G401 (cell line): ENCODE measurements around the gene WFDC1. TPM values are rescaled to one million over a fixed set of nuclear protein-coding genes. Genes with fewer than 3 reads are reported as not detected.
"Not testable (repeated sequence)": the region's sequence is repeated elsewhere in the genome, so short reads cannot be mapped to it uniquely, and the experiment has no call there.

Source experiments
- DNase-seq: peaks from one replicate; pipeline ENCODE4 v3.0.0-alpha.2; 2015; ENCODE audit warnings: low spot score
- in situ Hi-C: cut with HindIII; loops from 2 replicates; pipeline ENCODE4 v1.10.0; 2016; ENCODE audit warnings: low sequenced_read_pairs, mixed read lengths
- total RNA-seq: library from RNA; depleted of rRNA; stranded (reverse); fragments of >200 nt; shearing (Covaris generic); gene quantifications from 2 replicates; pipeline ENCODE4 v1.2.3, GENCODE V29; 2014

The WFDC1 gene
- total RNA-seq, 1 experiment from 2014 or later: not detected

DNA sequence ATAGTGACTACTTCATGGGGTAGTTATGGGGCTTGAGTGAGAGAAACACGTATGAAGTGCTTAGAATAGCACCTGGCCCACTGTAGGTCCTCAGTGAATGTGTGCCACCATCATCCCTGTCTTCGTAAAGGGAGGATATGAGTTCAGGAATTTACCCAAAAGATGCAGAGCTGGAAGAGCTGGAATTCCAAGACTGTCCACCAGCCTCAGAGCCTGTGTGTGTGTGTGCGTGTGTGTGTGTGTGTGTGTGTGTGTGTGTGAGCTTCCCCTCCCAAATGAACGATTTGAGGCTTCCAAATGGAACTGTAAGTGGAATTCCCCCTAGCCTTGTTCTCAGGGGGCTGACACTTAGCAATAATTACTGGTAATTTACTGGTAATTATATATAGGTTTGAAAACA is 27.3 kb downstream of the WFDC1 start:
- DNase-seq: no peak
- in situ Hi-C loops: no loop called here

DNA sequence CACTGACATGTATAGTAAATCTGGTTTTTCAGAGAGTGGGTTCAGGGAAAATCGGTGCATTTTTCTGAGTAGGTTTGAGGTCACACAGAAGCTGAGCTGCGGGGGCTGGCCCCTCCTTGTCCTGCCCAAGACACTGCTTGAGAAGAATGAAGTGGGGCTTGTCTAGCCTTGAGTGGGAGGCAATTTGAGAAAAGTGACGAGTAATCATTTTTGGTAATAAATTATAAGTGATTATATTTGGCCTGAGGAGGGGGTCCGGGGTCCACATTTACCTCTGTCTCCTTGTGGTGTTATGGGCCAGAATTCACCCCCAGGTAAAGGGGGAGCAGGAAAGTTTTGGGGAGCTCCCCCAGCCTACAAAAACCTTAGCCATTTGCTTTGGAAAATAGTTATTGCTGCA is 28.1 kb downstream of the WFDC1 start:
- no peak for DNase-seq
- in situ Hi-C loops: no loop called here

DNA sequence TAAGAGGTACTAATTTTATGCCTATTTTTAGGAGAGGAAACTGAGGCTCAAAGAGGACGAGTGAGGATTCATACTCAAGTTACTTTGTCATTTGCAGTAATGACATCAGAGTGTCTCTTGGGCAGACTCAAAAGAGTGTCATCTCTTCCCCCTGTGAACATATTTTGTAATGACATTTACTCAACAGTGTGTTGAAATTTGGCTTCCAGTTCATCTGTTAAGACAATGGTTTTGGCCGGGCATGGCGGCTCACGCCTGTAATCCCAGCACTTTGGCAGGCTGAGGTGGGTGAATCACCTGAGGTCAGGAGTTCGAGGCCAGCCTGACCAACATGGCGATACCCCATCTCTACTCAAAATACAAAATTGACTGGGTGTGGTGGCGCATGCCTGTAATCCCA is 28.9 kb downstream of the WFDC1 start:
- no peak for DNase-seq
- in situ Hi-C loops: no loop called here

DNA sequence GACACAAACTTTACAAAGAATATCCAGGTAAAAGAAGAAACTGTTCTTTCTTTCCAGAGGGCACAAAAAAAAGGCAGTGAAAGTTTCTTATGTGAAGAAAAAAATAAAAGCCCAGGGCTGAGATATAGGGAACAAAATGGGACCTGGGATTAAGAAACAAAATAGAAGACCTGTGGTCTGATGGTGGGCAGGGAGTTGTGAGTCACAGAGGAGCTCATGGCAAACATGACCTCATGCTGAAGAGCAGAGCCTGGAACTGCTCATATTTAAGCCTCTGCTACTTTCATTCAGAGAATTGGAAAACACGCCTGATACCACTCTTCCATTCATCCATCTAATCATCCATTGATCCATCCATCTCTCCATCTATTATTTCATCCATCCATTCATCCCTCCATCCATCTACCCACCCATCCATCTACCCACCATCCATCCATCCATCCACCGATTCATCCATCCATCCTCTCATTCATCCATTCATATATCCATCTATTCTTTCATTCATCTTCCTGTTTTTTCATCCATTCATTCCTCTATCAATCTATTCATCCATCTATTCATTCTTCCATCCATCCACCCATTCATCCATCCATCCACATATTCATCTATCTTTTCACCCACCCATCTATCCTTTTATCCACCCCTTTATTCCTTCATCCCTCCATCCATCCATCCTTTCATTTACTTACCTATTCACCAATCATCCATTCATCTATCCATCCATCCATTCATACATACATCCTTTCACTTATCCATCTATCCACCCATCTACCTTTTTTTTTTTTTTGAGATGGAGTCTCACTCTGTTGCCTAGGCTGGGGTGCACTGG is 30.0 kb downstream of the WFDC1 start:
- in situ Hi-C loops: no loop called here

DNA sequence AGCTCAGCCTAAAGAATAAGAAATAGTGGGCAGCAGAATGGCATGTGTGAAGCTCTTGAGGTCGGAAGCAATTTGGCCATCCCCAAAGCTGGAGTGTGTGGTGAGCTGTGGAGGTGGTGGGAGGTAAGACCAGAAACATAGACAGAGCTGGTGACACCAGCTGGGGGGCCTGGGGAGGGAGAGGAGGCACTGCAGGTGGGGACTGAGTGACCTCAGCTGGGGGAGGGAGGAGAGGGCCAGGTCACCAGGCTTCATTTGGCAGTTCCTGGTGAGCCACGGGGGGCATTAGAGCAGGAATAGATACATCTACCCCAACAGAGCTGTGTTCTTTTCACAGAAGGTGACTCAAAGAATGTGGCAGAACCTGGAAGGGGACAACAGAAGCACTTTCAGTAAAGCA is 31.9 kb downstream of the WFDC1 start:
- no peak for DNase-seq
- in situ Hi-C loops: no loop called here

More for the DNA sequence above, 30.0 kb downstream of the WFDC1 start:
- no peak for DNase-seq

DNA sequence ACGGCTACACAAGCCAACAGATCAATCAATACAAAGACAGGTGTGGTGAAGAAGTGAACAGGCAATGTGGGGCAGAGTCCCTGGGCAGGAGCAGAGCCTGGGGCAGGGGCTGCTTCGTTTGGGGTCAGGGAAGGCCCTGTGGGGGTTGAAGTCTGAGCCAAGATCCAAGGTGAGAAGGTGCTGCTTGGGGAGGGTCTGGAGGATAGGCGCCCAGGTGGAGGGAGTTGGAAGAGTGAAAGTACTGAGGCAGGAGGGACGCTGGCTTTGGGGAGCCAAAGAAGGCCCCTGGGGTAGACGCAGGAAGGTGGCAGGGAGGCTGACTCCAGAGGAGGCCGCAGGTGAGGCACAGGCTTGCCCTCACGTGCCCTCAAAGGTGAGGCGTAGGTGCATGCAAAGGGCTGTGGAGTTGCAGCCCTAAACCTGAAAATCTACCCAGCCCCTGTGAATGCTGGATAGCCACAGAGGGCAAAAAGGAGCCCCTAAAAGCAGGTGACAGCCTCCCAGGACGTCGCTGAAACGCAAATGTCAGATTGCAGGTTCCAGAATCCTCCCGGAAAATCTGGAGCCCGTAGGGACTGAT is 33.3 kb downstream of the WFDC1 start:
- no peak for DNase-seq
- in situ Hi-C loops: no loop called here

DNA sequence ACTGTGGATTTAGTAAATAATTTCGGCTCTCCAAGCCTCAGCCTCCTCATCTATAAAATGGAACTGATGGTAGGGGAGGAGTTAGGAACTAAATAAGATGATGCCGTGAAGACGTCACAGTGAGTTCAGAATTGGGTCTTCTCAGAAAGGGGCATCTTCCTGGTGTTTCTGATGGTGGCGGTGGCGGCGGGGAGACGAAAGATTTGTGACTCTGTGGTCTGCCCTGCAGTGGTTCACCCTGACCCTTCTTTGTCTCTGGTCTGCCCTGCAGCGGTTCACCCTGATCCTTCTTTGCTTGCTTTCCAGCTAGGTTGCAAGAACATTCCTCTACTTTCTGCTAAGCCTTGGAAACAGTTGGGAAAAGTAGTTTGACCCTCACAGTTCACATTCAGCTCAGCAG is 34.3 kb downstream of the WFDC1 start:
- in situ Hi-C loops: no loop called here
- no peak for DNase-seq

DNA sequence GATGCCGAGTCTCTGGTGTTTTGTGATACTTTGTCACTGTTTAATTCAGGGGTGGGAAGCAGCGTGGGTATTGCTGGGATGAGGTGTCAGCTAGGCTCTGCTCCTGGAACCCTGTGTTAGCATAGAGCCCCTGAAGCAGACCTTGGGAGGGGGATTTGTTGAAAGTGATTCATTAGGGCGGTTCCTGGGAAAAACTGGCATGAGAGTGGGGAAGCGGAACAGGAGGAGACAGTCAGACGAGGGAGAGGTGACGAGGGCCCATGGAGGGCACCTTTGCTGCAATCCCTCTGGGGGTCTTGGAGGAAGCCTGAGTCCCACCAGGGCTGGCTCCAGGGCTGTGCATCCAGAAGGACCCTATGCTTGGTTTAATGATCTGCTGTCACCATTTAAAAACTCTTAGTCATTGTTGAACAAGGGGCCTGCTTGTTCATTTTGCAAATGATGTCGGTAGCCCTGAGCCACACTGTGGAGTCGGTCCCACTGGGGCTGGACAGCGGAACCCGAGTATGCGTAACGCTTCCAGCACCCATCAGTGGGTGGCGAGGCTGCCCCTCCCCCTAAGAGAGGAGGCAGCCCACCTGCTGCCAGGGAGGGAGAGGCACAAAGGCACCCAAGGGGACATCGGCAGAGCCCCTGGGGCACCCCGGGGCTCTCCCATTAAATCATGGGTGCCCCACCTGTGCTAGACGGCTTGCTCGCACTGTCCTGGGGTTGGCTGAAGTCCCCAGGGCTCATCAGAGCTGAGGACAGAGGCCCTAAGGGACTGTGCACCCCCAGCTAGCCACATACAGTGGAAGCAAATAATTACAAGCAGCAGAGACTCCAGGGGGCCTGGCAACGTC is 35.4 kb downstream of the WFDC1 start:
- in situ Hi-C loops: no loop called here
- no peak for DNase-seq

DNA sequence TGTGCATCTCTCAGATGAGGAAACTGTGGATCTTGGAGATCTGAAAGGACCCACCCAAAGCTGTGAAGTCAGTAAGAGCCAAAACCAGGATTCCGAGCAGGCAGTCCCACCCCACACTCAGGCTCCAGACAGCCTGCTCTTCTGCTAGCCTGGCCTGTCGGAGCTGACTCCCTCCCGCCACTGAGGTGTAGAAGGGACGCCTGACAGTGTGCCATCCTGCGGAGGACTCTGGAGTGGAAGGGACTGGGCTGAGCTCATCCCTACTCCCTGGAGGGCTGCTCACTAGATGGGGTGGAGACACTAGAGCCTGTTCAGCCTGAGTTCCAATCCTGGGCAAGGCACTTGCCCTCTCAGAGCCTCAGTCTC is 36.0 kb downstream of the WFDC1 start:
- DNase-seq: no peak
- in situ Hi-C loops: no loop called here

DNA sequence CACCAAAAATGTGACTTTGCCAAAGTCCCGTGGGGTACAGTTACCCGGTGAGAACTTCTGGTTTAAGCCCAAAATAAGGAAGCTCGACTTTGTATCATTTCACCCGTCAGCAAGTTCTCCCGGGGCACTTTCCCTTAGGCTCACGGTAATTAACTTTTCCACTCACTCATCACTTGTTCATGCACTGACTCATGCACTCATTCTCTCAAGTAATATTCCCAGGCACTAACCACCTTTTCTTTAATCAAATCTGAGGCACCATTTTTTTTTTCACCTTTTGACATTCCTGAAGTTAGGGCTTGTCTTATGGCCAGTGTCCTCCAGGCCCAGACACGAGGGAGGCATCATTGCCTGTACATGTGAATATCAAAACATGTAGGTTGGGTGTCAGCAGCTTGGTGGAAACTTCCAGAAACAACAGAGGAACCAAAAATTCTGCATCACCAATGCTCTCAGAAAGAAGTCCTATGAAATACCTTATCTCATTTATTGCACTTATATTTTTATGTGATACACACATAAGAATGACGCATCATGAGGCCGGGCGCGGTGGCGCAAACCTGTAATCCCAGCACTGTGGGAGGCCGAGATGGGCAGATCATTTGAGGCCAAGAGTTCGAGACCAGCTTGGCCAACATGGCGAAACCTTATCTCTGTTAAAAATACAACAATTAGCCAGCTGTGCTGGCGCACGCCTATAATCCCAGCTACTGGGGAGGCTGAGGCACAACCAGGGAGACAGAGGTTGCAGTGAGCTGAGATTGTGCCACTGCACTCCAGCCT is 37.5 kb downstream of the WFDC1 start:
- no peak for DNase-seq
- in situ Hi-C loops: no loop called here

DNA sequence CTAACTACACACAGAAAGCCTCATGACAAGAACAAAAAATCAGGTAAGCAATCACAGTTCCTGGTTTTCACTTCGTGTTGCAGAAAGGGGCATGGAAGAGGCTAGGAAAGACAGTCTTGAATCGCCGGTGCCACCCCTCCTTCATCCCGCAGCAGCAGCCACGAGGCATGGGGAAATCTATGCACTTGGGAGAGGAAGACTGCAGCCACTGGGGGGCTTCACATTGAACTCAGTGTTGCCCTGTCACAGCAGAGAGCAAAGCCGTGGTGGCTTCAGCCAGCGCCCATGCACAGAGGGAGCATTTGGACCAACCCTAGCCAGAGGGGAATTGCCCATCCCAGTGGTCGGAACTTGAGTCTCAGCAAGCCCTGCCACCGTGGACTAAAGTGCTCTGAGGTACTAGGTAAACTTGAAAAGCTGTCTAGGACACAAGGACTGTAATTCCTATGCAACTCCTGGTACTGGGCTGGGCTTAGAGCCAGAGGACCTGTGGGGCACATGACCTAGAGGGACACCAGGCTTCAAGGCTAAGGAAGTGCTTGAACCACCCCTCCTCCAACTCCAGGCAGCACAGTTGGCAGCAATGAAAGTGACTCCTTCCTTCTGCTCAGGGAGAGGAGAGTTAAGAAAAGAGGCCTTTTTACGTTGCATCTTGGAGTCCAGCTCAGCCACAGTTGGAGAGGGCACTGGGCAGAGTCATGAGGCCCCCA is 38.5 kb downstream of the WFDC1 start:
- no peak for DNase-seq
- in situ Hi-C loops: no loop called here

DNA sequence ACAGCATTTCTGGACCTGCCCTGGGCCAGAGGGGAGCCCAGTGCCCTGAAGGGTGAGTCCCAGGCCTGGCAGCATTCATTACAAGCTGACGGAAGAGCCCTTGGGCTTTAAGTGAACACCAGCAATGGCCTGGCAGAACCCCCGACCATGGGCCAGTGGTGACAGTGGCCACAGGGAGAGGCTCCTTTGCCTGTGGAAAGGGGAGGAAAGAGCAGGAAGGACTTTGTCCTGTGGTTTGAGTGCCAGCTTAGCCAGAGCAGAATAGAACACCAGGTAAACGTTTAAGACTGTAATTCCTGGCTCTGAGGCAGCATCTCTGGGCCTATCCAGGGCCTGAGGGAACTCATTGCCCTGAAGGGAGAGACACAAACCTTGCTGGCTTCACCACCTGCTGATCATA is 39.4 kb downstream of the WFDC1 start:
- in situ Hi-C loops: no loop called here
- DNase-seq: no peak

DNA sequence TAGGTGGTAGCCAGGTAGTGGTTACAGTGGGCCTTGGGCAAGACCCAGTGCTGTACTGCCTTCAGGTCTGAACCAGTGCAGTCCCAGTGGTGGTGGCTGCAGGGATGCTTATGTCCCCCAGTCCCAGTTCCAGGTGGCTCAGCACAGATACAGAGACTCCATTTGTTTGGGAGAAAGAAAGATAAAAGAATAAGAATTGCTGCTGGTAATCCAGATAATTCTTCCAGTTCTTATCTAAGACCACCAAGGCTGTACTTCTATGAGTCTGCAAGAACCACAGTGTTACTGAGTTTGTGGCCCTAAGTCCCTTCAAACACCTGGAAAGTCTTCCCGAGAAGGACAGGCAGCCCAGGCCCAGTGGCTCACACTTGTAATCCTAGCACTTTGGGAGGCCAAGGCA is 39.8 kb downstream of the WFDC1 start:
- no peak for DNase-seq
- in situ Hi-C loops: no loop called here

DNA sequence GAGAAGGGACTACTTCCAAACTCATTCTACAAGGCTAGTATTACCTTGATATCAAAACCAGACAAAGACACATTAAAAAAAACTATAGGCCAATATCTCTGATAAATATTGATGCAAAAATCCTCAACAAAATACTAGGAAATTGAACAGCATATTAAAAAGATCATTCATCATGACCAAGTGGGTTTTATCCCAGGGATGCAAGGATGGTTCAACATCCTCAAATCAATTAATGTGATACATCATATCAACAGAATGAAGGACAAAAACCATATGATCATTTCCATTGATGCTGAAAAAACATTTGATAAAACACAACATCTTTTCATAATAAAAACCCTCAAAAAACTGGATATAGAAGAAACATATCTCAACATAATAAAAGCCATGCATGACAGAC is 42.6 kb downstream of the WFDC1 start:
- DNase-seq, in situ Hi-C loops: not testable (repeated sequence)

DNA sequence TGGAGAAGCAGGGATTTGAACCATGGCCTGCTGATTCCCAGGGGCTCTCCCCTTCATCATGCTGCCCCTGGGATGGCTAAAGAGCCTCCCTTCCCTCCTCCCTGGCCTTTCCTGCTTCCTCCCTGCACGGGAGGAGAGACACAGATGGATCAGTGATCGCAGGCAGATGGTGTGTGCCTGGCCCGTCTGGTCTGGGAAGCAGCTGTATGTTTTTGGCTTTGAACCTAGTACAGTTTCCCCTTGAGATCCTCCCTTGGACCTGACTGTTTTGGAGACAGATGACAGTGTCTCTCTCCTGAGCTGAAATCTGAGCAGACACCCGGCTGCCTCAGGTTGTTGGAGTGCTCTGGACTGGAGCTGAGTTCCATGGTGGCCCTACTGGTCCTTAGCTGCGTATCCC is 44.6 kb downstream of the WFDC1 start:
- no peak for DNase-seq
- in situ Hi-C loops: no loop called here

DNA sequence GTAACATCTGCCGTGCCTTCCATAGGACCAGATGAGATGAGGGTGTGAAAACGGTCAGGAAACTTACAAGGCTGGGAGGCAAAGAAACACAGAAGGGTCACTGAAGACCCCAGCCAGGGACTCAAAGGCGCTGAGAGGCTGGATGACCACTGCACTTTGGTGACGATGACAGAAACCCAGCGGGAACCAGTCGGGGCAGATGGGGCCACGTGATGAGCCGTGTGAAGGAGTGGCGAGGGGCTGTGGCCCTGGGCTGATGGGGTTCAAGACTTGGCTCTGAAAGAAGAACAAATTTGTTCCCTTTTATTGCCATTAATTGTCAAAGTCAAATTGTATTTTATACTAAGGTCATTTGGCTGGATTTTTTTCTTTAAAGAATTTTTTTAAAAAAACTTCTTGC is 45.1 kb downstream of the WFDC1 start:
- in situ Hi-C loops: no loop called here
- DNase-seq: no peak

DNA sequence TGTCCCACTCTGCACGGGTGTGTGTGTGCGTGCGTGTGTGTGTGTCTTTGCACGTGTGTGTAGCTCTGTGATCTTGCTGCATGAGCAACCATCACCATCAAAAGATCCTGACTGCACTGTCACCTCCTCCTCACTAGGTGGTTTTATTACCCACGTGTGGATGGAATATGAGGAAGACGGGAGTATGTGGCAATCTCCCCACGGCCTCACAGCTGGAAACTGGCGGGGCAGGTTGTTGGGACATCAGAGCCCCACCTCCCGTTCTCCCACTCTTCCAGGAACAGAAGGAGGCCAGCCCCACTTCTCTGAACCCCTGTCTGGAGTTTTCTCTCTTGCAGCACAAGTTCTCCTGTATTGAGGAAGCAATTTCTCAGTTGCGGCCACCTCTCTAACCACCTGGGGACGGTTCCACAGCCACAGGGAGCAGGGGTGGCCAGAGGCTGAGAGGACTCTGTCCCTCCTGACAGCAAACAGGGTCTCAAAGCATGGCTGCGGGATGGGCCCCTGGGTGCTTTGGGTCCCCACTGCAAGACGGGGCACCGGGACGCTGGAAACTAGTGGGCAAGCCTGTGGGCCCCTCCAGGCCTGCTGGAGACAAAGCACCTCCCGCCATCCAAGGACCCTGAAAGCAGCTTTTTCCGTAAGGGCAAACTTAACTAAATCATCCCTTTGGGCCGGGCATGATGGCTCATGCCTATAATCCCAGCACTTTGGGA is 45.8 kb downstream of the WFDC1 start:
- in situ Hi-C loops: no loop called here
- no peak for DNase-seq

DNA sequence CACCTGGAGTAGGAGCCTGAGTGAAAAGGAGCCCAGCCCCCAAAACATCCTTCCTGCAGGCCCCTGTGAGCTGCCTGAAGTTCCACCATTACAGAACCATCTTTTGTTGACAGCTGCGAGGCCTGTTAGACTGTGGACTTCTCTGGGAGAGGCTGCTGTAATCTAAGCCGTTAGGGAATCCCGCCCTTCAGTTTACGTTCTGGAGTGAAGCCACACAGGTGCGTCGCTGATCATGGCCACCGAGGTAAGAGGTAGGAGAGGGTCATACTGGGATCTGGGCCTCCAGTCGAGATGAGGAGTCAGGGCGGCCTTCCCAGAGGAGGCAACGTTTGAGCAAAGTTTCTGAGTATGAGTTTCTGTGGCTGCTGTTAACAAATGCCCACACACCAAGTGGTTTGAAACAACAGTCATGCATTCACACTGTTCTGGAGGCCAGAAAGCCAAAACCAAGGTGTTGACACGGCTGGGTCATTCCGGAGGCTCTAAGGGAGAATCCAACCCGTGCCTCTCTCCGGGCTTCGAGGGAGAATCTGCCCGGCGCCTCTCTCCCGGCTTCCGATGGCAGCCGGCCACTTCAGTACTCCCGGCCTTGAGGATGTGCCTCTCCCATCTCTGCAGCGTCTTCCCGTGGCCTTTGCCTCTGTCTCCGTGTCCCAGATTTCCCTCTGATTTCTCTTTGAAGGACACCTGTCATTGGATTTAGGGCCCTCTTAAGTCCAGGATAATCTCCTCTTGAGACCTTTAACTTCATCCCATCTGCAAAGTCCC is 47.0 kb downstream of the WFDC1 start:
- DNase-seq: no peak

More for the DNA sequence above, 47.0 kb downstream of the WFDC1 start:
- in situ Hi-C loops: no loop called here
